Osteoblast (primary cell): ENCODE results near the gene PCSK5. TPM values are rescaled to one million over a fixed set of nuclear protein-coding genes. Genes with fewer than 3 reads are reported as not detected.

Source experiments
- DNase-seq: peaks from one replicate; pipeline ENCODE4 v3.0.0; 2011; ENCODE audit warnings: low spot score, mixed read lengths; ENCODE audit not compliant: insufficient read length; ENCODE audit errors: missing footprints
- H2AFZ ChIP-seq: 2 replicates; pipeline ENCODE4 v1.6.0; 2011; ENCODE audit warnings: mild to moderate bottlenecking, low read length
- H3K27ac ChIP-seq: 2 replicates; pipeline ENCODE4 v1.5.1; 2011; ENCODE audit warnings: mild to moderate bottlenecking, low read depth, low read length, moderate library complexity
- H3K27me3 ChIP-seq: 2 replicates; pipeline ENCODE4 v1.6.0; 2012; ENCODE audit warnings: mild to moderate bottlenecking, control low read depth, inconsistent platforms, low read length, moderate library complexity; ENCODE audit not compliant: insufficient read depth
- H3K36me3 ChIP-seq: 2 replicates; pipeline ENCODE4 v1.5.1; 2011; ENCODE audit warnings: mild to moderate bottlenecking, low read length, control low read depth, moderate library complexity; ENCODE audit not compliant: insufficient read depth
- H3K4me1 ChIP-seq: 2 replicates; pipeline ENCODE4 v1.5.1; 2011; ENCODE audit warnings: mild to moderate bottlenecking, low read length, control low read depth, moderate library complexity; ENCODE audit not compliant: insufficient read depth
- H3K4me2 ChIP-seq: 2 replicates; pipeline ENCODE4 v1.6.0; 2011; ENCODE audit warnings: mild to moderate bottlenecking, low read length; ENCODE audit not compliant: insufficient read depth
- H3K4me3 ChIP-seq: fragments of 200-600 bp; sonication (generic); 3 replicates; pipeline ENCODE4 v1.5.1; 2012; ENCODE audit warnings: mild to moderate bottlenecking, low read length, inconsistent platforms; ENCODE audit not compliant: insufficient read depth
- H3K79me2 ChIP-seq: 2 replicates; pipeline ENCODE4 v1.6.0; 2012; ENCODE audit warnings: mild to moderate bottlenecking, low read length, control low read depth, inconsistent platforms; ENCODE audit not compliant: insufficient read depth
- H3K9me3 ChIP-seq: 2 replicates; pipeline ENCODE4 v1.5.1; 2011; ENCODE audit warnings: low read depth, low read length, control low read depth
- H4K20me1 ChIP-seq: 2 replicates; pipeline ENCODE4 v1.6.0; 2012; ENCODE audit warnings: mild to moderate bottlenecking, low read length, control low read depth; ENCODE audit not compliant: insufficient read depth
- total RNA-seq: library from RNA; depleted of rRNA; stranded (reverse); fragments of >200 nt; gene quantifications from 2 replicates; pipeline ENCODE4 v1.2.3, GENCODE V29; 2012
- TF ChIP-seq, protein P1 (sequence below): IDR thresholded peaks from 2 replicates; pipeline ENCODE4 v1.5.1; 2011; ENCODE audit warnings: mild to moderate bottlenecking, low read depth, low read length, moderate library complexity; ENCODE audit errors: extremely low read depth

PCSK5 gene
- total RNA-seq, 1 donor = 14.5 TPM

DNA sequence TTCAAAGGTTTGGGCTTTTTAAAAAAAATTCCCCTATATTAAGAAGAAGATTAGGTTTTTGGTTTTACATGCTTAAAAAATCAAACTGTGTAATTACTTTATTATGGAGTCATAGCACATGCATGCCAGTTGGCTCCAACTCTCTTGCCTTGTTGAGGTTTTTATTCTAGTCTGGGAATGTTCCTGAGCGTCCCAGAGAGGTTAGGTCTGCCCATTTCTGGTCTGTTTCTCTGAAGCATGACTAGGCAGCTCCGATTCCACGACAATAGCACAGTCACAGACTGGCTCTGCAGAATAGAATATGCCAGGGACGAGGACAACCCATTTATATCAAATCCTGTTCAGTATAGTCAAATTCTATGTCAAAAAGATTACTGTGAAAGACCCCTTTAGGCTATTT lies 217.0 kb downstream of the PCSK5 start:
- no peak for DNase-seq
- no peak overlapping the region for H3K4me3 ChIP-seq
- H3K4me1 ChIP-seq = peaks cover 3% of the 10 kb centered on the region
- no peaks in the 10 kb centered on the region for H3K9me3 ChIP-seq
- H4K20me1 ChIP-seq = no peaks in the 10 kb centered on the region
- TF ChIP-seq, protein P1, sequence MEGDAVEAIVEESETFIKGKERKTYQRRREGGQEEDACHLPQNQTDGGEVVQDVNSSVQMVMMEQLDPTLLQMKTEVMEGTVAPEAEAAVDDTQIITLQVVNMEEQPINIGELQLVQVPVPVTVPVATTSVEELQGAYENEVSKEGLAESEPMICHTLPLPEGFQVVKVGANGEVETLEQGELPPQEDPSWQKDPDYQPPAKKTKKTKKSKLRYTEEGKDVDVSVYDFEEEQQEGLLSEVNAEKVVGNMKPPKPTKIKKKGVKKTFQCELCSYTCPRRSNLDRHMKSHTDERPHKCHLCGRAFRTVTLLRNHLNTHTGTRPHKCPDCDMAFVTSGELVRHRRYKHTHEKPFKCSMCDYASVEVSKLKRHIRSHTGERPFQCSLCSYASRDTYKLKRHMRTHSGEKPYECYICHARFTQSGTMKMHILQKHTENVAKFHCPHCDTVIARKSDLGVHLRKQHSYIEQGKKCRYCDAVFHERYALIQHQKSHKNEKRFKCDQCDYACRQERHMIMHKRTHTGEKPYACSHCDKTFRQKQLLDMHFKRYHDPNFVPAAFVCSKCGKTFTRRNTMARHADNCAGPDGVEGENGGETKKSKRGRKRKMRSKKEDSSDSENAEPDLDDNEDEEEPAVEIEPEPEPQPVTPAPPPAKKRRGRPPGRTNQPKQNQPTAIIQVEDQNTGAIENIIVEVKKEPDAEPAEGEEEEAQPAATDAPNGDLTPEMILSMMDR = no peak
- no peaks in the 10 kb centered on the region for H3K36me3 ChIP-seq
- no peak overlapping the region for H2AFZ ChIP-seq
- no peaks in the 10 kb centered on the region for H3K27me3 ChIP-seq
- no peak overlapping the region for H3K4me2 ChIP-seq
- H3K79me2 ChIP-seq = no peaks in the 10 kb centered on the region
- H3K27ac ChIP-seq = no peak overlapping the region

DNA sequence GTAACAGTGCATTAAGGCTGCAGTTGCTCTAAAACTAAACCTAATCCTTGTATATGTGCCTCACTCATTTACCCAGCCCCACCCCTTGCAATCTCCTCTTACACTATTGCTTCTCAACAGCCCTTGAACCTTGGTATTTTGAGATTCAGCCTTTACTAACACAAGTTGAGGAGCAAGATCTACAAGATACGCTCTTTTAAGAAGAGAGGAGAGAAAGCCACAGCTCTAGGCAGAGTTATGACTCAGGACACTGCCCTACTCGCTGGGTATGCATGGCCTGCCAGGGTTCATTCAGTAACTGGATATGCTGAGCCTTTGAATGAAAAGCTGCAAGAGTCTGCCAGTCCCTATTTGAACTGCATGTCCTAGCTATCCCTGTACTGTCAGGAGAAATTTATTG lies 219.5 kb downstream of the PCSK5 start:
- Histone ChIP-seq H3K27me3 (no peaks in the 10 kb centered on the region), H3K4me3 (no peak overlapping the region), H3K79me2 (no peaks in the 10 kb centered on the region), H2AFZ (no peak overlapping the region), H3K4me2 (no peak overlapping the region), H3K9me3 (no peaks in the 10 kb centered on the region), H3K4me1 (peaks cover 3% of the 10 kb centered on the region), H4K20me1 (no peaks in the 10 kb centered on the region), H3K27ac (no peak overlapping the region), H3K36me3 (no peaks in the 10 kb centered on the region)
- no peak for DNase-seq
- TF ChIP-seq, protein P1 = no peak

DNA sequence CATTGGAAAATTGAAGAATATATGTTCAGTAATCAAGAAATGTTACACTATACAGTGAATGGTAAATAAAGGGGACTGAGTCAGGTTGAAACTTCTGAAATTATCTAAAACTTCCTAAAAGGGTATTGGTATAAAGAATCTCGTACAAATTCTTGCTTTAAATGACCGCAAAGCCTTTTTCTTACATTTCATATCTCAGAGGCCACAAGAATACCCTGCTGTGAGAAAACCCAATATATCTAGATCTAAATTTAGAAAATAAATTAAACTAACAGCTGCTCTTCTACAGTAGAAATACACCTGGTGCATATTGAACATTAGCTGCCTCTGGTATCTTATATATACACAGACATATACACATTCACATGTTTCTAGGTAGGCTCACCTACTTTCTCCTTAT lies 221.7 kb downstream of the PCSK5 start:
- H4K20me1 ChIP-seq = no peaks in the 10 kb centered on the region

DNA sequence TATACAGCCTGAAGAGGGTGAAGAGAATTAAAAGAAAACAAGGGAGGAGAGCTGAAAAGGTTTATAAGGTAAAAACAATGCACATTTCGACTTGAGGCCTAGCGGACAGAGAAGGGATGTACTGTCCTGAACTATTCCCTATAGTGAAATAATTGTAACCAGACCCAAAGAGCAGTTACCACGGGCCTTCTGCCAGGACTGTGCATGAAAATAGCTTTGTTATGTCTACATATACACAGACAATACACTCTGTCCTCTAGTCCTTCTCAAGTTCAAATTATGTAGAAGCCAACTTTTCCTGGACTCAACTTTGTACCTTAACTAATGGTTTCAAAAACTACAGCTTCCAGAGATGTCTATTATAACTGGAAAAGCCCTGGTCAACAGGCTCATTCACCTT lies 223.7 kb downstream of the PCSK5 start:
- Histone ChIP-seq H3K79me2 (no peaks in the 10 kb centered on the region), H3K4me2 (no peak overlapping the region), H3K9me3 (no peaks in the 10 kb centered on the region), H2AFZ (no peak overlapping the region), H3K27ac (no peak overlapping the region), H3K4me1 (no peaks in the 10 kb centered on the region), H4K20me1 (no peaks in the 10 kb centered on the region), H3K27me3 (no peaks in the 10 kb centered on the region), H3K36me3 (no peaks in the 10 kb centered on the region), H3K4me3 (no peak overlapping the region)
- no peak for DNase-seq
- TF ChIP-seq, protein P1 = no peak

More for the DNA sequence above, 221.7 kb downstream of the PCSK5 start:
- peaks cover 2% of the 10 kb centered on the region for H3K4me1 ChIP-seq
- DNase-seq = no peak
- TF ChIP-seq, protein P1 = no peak
- H2AFZ ChIP-seq = no peak overlapping the region
- H3K36me3 ChIP-seq = no peaks in the 10 kb centered on the region
- H3K27me3 ChIP-seq = no peaks in the 10 kb centered on the region
- H3K27ac ChIP-seq = no peak overlapping the region
- no peaks in the 10 kb centered on the region for H3K79me2 ChIP-seq
- H3K4me3 ChIP-seq = no peak overlapping the region
- H3K4me2 ChIP-seq = no peak overlapping the region
- no peaks in the 10 kb centered on the region for H3K9me3 ChIP-seq
